HG02973 (cell line): ENCODE results near the gene TRAF4.

Experiments used
- ATAC-seq: cut with Tn5 transposase; IDR thresholded peaks from one replicate; pipeline ENCODE4 v1.9.1; 2021; ENCODE audit warnings: moderate library complexity; ENCODE audit not compliant: unreplicated experiment

The TRAF4 gene

DNA sequence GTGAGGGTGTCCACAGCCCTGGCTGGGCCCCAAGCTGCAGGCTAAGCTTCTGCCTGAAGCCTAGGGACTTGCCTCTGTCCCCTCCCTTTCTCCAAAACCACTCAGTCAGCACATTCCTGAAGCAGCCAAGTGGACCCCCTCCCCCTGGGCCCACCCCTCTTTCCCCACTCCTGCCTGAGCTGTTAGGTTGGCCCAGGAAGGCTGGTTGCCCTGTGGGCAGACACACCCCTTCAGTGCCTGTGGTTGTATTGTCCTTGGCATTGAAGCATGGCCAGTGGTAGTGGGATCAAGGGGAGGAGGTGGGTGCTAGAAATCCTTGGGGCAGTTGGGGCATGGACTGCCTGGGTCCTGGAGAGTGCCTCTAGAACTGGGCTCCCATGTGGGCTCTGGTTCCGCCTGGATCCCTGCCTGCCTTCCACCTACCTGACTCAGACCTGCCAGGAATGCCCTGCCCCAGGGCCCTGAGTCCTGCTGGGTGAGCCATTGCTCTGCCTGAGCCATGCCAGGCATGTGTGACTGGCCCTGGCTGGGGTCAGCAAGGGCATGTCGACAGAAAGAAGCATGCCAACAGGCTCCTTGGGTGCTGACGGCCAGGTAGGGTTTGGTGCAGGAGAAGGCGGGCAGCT is 2.1 kb downstream of the TRAF4 start:
- no peak for ATAC-seq

DNA sequence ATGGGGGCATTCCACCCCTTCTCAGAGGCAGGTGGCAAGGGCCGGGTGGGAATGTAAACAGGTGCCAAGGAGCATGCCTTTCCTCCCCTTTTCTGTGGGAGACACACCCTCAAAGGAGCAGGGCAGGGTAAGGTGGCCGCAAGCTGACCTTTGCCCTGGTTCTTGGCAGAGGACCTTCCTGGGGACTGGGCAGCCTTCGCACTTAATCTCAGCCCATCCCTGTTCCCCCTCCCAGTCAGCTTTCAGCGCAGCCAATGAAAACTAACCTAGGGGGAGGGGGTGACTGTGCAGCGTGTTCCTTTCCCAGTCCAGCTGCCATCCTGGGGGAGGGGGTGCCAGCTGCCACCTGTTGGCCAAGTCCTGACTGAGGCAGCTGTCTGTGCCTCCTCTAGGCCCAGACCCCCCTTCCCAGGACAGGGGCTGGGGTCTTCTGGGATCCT is 2.8 kb downstream of the TRAF4 start:
- ATAC-seq, result no peak

DNA sequence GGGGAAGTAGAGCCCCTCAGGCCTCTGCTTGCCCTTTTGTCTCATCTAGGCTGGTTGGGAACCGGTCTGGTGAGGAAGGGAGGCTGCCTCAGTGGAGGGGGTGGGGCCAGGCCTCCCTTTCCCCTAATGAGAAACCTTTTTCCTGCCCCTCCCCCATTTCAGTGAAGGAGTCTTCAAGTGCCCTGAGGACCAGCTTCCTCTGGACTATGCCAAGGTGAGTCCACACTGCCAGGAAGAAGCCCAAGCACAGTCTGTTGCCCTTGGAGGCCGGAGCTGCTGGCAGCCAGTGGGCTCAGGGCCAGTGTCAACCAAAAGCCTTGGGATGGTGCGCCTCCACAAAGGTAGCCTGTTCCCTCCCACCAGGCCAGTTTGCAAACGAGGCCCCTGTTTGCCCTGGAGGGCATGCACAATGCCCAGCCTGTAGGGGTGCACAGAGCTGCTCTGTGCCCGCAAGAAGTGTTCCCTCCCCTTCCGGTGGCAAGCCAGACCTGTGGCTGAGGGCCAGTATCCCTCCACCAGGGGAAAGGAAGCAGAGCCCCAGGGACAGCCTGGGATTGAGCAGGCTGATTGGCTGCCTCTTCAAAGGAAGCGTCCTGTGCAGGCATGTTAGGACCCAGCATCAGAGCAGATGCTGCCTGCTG is 3.4 kb downstream of the TRAF4 start:
- ATAC-seq, result no peak

DNA sequence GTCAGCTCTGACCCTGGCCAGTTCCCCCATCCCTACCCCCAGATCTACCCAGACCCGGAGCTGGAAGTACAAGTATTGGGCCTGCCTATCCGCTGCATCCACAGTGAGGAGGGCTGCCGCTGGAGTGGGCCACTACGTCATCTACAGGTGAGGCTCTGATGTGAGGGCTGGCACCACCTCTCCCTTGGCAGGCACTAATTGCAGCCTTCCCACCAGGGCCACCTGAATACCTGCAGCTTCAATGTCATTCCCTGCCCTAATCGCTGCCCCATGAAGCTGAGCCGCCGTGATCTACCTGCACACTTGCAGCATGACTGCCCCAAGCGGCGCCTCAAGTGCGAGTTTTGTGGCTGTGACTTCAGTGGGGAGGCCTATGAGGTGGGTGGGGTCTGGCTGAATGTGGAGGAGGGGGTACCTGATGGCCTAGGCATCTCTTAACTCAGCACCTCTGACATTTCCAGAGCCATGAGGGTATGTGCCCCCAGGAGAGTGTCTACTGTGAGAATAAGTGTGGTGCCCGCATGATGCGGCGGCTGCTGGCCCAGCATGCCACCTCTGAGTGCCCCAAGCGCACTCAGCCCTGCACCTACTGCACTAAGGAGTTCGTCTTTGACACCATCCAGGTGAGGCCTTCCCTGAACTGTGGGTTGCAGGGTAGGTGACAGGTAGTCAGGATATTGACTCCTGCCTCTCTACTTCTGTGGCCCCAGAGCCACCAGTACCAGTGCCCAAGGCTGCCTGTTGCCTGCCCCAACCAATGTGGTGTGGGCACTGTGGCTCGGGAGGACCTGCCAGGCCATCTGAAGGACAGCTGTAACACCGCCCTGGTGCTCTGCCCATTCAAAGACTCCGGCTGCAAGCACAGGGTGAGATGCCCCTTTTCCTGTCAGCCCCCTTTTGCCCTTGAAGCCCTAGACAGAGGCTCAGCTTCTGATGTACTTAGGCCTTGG is 4.3 kb downstream of the TRAF4 start:
- no peak for ATAC-seq

DNA sequence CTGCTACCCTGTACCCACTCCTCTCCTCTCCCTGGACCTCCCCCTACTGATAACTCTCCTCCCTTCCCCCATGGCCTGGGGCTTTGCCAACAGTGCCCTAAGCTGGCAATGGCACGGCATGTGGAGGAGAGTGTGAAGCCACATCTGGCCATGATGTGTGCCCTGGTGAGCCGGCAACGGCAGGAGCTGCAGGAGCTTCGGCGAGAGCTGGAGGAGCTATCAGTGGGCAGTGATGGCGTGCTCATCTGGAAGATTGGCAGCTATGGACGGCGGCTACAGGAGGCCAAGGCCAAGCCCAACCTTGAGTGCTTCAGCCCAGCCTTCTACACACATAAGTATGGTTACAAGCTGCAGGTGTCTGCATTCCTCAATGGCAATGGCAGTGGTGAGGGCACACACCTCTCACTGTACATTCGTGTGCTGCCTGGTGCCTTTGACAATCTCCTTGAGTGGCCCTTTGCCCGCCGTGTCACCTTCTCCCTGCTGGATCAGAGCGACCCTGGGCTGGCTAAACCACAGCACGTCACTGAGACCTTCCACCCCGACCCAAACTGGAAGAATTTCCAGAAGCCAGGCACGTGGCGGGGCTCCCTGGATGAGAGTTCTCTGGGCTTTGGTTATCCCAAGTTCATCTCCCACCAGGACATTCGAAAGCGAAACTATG is 5.2 kb downstream of the TRAF4 start:
- ATAC-seq, result no peak

DNA sequence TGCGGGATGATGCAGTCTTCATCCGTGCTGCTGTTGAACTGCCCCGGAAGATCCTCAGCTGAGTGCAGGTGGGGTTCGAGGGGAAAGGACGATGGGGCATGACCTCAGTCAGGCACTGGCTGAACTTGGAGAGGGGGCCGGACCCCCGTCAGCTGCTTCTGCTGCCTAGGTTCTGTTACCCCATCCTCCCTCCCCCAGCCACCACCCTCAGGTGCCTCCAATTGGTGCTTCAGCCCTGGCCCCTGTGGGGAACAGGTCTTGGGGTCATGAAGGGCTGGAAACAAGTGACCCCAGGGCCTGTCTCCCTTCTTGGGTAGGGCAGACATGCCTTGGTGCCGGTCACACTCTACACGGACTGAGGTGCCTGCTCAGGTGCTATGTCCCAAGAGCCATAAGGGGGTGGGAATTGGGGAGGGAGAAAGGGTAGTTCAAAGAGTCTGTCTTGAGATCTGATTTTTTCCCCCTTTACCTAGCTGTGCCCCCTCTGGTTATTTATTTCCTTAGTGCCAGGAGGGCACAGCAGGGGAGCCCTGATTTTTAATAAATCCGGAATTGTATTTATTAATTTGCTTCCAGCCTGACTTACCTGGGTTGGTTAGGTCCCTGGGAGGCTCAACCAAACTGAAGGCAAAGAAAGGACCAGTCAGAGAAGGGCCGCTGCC is 5.8 kb downstream of the TRAF4 start:
- ATAC-seq, result peak; percentile 3

DNA sequence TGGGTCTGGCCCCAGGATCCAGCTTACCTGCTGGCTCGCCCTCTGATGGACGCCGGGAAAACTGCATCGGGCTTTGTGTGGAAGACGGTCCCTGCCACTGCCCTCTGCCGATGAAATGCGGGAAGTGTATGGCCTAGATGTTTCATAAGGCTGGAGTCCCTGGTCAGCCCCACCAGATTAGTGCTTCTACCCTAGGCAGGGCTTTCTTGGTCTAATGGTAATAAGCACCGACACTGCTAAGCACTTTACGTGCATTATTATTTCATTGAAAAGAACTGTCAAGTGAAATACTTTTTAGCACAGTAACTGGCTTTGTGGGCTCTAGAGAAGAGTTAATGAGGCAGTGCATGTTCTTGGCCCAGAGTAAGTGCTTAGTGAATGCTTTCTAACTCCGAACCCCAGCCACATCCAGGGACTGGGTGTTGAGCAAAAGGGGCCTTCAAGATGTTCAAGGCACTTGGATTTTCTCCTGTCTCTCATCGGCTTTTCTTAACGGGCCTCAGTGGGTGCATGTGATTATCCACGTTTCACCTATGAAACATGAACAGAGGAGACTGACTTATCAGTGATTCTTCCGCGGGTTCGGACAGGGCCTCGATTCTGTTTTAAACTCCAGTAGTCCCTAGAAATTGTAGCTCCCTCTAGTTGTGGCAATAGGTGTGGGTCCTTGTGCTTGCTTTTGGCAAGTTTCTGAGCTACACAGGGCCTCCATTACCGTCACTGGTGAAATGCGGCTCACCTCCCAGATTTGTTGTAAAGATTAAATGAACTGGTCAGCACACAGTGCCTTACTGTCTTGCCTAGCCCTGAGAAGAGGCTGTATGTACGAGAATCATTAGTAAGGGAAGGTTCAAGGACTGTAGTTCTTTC is 6.6 kb downstream of the TRAF4 start:
- peak; percentile 57 for ATAC-seq

DNA sequence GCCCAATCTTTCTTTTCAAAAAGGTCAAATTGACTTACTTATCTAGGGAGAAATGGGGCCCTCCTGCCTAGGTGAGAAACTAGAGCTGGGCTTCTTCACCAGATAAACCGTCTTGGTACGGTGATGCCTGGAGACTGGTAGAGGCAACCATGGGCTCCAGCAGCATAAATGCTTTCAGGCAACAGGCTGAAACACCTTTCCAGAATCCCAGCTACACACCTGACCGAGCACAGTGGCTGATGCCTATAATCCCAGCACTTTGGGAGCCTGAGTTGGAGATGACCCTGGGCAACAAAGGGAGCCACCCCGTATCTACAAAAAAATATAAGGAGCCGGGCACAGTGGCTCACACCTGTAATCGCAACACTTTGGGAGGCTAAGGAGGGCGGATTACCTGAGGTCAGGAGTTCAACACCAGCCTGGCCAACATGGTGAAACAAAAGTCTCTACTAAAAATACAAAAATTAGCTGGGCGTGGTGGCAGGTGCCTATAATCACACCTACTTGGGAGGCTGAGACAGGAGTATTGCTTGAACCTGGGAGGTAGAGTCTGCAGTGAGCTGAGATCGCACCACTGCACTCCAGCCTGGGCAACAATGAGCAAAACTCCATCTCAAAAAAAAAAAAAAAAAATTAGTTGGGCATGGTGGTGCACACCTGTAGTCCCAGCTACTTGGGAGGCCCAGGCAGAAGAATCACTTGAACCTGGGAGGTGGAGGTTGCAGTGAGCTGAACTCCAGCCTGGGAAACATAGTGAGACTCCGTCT is 8.0 kb downstream of the TRAF4 start:
- no peak for ATAC-seq

DNA sequence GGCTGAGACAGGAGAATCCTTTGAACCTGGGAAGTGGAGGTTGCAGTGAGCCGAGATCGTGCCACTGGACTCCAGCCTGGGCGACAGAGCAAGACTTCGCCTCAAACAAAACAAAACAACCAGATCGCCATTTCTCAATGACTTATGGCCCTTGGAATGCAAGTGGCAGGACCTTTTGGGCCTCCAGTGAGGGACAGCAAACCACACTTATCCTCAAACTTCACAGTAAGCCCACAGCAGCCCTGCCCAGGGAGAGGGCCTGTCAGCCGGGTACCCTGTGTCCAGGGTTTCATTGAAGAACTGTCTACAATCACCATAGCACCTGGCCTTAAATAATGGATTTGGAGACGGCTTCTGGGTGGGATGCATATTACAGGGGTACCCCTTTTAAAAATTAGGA is 11.7 kb downstream of the TRAF4 start:
- ATAC-seq, result no peak

DNA sequence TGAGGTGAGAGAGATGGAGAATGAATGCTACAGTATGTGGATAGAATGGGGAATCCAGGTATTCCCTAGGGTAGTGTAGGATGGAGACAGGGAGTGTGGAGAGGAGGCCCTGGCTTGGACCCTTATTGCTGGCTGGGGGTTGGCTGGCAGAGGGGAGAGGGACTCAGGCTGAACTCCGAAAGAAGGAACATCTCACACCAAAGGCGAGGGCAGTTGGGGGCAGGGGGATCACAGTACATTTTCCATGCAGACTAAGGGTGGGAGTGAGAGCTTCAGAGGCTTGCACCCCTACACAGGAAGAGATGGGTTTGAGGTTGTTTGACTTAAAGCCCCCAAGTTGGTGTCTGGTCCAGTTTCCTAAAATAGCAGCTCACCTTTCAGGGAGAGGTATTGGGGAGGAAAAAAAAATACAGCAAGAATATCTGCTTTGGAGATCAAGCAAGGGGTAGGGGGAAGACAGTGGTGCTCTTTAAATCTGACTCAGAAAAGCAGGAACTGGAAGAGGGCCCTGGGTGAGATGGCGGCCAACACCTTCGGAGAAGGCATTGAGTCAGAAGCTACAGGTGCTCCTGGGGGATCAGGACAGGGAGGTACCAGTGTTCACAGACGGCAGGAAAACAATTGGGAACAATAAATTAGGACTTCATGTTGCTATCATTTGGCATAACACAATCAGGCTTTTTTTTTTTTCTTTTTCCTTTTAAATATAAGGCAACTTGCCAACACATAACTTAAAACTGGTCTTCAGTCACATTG is 12.4 kb downstream of the TRAF4 start:
- no peak for ATAC-seq

DNA sequence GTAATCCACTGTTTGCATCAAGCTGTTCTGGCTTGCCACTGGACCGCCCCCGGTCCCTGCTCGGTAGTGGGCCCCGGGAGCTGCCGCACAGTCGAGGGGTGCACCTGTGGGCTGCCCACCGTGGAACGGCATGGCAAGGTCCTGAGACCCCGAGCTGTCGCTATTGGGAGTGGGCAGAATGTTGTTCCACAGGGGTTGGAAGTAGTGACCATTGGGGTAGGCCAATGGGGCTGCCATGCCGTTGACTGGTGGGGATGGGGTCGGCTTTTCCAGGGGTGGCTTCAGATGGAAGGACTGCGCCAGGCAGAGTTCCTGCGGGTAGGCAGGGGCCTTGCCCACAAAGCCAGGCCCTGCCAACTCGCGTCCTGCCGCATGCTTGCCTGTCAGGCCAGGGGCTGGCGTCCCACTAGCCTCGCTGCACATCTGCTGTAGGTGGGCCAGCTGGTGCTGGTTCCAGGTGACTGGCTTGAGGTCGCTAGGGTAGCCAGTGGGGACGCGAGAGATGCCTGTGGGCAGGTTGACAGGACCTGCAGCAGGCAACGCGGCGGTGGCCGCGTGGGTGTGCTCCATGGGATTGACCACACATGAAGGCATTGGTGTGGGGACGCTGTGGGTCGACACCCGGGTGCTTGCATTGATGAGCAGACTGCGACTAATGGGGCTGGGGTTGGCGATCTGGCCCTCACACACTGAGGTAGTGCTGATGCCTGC is 14.8 kb downstream of the TRAF4 start:
- no peak for ATAC-seq

DNA sequence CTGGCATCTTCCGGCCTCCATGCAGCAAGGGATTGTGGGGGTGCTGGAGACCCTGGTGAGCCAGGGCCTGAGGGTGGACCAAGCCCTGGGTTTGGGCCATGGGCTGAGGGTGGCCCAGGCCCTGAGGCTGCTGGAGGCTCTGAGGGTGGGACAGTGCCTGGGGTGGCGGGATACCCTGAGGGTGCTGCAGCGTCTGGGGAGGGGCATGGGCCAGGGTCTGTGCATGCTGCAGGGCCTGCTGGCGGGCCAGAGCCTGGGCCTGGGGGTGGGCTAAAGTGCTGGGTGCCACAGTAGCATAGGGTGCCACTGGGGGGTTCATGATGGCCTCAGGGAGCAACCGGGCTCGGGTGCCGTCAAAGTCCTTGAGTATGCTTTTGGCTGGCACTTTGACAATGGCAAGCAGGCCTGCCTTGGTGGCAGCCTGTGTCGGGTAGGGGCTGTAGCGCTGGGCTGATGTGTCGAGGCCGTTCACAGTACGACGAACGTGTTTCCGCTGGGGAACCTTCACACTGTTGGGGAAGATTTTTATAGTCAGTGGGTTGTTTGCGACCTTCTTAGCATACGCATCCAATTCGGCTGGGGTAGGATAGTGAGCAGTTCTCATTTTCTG is 15.6 kb downstream of the TRAF4 start:
- ATAC-seq, result no peak

DNA sequence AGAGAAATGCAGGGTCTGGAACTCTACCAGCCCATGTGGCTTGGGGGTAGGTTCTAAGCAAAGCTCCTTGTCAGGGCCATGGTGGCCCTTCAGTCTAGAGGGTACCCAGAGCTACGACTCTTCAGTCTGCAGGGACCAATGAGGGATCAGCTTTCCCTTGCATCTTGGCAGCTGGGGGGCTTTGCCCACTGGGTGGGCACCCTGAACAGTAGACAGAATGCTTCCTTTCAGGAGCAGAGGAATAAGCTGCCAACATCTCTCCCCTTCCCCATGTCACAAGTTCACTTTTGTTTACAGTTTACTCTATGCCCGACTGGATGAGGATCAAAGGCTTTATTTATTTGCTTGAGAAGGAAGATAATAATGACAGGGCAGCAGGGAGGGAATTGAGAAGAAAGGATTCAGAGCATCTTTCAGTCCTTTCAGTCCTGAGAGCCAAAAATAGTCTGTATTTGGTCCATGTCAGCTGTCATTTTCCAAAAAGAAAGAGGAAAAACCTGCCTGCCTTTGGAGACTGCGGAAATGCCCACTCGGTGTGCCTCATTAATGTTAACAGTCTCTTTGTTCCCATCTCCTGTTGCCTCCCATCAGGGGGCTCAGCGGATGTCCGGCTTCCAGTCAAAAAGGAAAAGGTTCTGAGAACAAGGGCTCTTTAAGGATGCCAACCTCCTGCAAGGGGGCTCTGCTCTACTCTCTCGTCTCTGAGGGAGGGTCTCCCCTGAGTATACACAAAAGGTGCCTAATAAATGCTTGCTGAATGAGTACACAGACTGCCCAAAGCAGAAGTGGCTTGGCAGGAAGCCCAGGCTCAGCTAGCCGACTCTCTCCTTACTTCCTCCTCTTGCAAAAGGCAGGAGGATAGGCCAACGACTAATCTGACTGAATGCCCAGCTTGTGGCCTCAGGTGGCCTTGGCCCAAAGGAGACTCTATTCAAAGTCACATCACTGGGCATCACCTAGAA is 17.1 kb downstream of the TRAF4 start:
- no peak for ATAC-seq

DNA sequence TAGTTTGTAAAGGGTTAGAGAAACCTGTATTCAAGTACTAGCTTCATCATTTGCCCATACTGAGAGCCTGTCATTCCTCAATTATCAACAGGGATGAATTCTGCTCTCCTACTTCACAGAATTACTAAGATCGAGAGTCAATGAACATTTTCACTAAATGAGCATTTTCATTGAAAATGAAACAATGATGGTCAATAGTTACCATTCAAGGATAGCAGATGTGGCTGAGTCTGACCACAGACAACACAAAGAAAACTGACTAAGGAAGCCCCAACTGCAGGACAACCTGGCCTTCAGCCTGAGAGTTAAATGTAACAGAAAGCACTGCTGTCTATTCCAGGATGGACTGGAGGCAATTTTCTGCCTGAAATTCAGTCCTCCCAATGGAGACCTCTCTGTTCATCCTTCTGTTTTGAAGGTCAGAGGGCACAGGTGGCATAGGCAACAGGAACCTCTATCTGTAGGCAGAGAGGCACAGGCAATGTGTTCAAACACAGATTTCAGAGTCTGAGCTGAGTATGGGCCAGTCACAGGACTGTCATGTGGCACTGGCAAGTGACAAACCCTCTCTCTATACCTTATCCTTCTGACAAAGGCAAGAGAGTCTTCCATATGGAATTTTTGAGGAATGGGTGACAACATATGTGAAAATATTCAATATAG is 19.5 kb downstream of the TRAF4 start:
- peak; percentile 46 for ATAC-seq

DNA sequence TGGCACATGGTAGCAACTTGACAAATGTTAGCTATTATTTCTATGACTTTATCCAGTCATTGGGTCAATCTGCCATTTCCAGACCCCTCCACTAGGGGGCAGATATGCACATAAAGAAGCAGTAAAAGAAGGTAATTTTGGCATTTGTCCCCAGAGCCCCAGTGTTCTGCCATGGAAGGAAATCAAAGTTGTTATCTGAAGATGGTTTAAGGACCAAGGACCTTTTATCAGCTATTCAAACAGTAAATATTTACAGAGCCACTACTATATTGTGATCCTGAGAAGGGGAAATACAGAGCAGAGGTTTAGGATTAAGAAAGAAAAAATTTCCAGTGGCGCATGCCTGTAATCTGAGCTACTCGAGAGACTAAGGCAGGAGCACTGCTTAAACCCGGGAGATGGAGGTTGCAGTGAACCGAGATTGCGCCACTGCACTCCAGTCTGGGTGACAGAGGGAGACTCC is 20.0 kb downstream of the TRAF4 start:
- peak; percentile 31 for ATAC-seq
